Fibroblast of the conjunctiva (primary cell): ENCODE measurements around the gene LSM7.

Experiments
- DNase-seq: peaks from one replicate; pipeline ENCODE4 v3.0.0-alpha.2; 2010; ENCODE audit warnings: low read depth

LSM7 gene

DNA sequence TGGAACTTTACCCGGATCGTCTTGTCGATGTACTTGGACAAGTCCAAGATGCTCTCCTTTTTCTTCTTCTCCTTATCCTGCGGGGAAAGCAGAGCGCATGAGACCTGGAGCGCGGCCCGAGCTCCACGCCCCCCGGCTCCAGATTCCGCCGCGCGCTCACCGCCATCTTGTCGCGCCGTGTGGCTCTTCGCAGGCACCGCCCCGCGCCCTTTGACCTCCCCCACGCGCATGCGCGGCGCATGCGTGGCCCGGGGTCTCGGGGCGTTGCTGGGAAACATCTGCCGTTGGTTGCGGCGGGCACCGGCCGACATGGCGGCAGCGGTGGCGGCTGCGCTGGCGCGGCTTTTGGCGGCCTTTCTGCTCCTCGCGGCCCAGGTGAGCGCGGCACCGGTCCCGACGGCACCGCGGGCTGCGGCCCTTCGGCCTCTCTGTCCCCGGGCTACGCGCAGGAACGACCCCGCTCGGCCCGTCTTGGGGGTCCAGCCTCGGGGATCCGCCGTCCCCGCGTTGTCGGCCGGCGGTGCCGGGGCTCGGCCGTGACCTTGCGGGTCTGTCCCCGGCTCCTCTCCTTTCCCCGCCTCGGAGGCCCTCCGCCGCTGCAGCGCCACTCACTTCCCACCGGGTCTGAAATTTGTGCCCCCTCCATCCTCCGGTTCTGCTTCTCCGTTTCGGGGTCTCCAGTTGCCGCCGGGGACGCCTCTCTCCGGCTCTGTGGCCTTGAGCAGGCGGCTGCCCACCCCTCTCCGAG, at the start of gene LSM7, which contains the start of gene SPPL2B:
Gene LSM7 (minus strand): TSS at position 186 of the 748 bp plus-strand sequence. CDS start 20 bp downstream, at position 166.
Gene SPPL2B (plus strand): TSS at position 284 of the 748 bp plus-strand sequence. CDS start 26 bp downstream, at position 310.
- DNase-seq: peak; percentile 76

DNA sequence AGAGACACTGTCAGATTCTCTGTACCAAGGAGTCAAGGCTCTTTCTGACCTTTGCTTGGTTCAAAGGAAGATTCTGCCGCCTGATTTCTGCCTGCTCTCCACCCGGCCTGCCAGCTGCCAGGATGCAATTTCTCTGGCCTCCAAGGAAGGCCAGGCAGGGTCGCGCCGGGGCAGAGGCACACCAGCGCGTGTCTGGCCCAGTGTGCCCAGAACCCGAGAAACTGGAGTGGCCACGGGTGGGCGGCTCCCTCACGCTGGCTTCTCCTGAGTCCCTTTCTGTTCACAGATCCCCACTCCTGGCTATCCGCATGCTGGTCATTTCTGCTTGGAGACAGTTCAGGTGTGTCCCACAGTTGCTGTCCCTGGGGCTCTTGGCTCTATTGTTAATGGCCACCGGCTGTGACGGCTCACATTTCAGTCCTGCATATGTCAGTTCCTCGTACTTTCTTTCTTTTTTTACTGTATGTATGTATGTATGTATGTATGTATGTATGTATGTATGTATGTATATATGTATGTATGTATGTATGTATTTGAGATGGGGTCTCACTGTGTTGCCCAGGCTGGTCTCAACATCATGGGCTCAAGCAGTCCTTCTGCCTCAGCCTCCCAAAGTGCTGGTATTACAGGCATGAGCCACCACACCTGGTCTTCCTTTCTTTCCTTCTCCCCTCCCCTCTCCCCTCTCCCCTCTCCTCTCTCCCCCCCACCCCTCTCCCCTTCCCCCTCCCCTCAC, 48.6 kb upstream of the LSM7 start:
- DNase-seq: no peak

GRCh38 chr19:2375353-2376121, 47.2 kb upstream of the LSM7 start:
- DNase-seq: no peak

DNA sequence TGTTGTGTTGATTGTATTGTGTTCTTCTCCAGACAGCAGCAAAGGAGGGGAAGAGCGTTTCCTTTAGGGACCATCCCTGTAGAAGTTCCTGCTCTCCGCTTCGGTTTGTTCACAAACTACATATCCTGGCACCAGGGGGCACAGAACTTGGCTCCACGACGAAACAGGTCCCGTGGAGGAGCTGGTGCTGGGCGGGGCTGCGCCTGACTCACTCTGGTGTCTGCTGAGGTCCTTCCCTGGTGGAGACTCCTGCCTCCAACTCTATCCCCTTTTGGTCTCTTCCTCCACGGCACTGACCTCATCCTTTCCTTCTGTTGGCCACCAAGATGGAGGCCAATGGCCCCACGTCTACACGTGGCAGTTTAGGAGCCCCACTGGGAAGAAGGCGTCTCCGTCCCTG, 46.4 kb upstream of the LSM7 start:
- DNase-seq: no peak

- no peak for DNase-seq
Observed at GRCh38 chr19:2372076-2372612, 43.8 kb upstream of the LSM7 start.

GRCh38 chr19:2371656-2372055, 43.3 kb upstream of the LSM7 start:
- no peak for DNase-seq

GRCh38 chr19:2365201-2365970, 37.0 kb upstream of the LSM7 start:
- DNase-seq: no peak

DNA sequence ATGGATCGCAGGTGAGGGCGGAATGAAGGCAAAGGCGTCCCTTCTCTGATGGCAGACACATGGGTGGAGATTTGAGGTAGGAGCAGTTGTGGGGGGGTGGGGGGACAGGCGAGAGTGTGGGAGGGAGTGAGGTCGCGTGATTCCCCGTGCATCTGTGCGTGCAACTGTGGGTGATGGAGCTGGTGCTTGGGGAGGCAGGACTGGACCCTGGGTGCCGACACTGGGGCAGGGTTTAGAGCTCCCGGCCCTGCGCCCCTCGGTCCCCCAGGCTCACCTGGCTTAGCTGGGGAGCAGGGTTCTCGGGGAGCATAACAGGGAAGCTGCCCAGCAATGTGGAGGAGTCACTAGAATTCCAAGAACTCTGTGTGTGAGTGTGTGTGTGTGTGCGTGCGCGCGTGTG, 35.0 kb upstream of the LSM7 start:
- no peak for DNase-seq

DNA sequence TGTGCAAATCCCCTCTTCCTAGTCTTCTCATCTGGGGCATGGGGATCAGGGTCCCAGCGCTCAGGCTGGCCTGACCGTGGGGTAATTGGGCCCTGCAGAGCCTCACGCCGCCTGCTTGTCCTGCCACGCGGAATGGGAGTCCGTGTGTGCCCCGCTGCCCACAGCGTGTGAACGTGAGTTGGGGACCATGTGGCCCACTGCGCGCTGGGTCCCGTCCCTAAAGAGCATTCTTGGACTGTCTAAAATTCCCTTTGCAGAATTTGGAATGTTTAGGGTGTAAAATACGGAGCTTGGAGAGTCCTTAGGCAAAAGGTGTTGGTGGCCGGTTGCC, 34.5 kb upstream of the LSM7 start:
- no peak for DNase-seq

DNA sequence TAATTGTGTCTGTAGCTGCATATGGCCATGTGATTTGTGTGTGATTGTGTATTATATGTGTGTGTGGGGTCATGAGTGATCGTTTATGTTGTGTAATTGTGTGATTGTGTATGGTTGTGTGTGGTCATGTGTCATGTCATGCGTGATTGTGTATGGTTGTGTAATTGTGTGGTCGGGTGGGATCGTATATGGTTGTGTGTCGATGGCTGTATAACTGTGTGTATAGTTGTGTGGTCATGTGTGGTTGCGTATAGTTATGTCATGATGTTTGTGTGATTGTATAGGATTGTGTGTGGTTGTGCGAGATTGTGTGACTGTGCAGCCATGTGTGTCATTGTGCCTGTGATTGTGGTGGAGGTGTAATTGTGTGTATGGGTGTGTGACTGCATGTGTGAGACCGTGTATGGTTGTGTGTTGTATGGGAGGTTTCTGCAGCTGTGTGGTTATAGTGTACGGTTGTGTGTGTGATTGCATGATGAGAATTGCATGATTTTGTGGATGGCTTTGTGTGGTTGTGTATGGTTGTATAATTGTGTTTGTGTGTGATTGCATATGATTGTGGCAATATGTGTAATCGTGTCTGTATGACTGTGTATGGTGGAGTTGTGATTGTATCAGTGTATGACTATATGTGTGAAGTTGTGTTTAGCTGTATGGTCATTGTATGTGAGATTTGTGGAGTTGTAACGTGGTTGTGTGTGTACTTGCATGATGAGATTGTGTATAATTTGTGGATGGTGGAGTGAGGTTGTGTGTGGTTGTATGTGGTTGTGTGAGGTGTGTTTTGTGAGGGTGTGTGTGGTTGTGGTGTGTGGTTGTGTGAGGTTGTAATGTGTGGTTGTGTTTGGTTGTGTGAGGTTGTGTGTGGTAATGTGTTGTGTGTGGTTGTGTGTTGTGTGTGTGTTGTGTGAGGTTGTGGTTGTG, 33.9 kb upstream of the LSM7 start:
- DNase-seq: no peak

GRCh38 chr19:2361246-2362045, 33.1 kb upstream of the LSM7 start:
- no peak for DNase-seq

DNA sequence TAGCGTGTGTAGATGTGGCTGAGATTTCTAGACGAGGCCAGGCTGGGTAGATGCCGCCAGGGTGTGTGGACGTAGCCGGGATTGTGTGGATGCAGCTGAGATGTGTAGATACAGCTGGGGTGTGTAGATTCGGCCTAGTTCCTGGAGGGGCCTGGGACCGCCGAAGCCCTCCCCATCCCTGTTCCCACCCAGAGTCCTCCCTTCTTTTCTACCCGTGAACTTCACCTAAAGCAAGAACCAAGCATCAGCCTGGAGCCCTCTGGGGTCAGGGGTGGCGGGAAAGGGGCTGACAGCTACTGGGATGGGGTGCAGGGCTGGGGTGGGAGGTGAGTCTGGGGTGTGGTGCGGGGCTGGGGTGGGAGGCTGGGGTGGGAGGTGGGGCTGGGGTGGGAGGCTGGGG, 32.4 kb upstream of the LSM7 start:
- no peak for DNase-seq

GRCh38 chr19:2359992-2360685, 31.8 kb upstream of the LSM7 start, which contains the start of gene TMPRSS9:
TSS of gene TMPRSS9 (plus strand) at chr19:2360265. CDS start at chr19:2389786, 29,521 bp downstream.
- no peak for DNase-seq

GRCh38 chr19:2358548-2359173, 30.3 kb upstream of the LSM7 start:
- no peak for DNase-seq

GRCh38 chr19:2357279-2358206, 29.2 kb upstream of the LSM7 start:
- no peak for DNase-seq

DNA sequence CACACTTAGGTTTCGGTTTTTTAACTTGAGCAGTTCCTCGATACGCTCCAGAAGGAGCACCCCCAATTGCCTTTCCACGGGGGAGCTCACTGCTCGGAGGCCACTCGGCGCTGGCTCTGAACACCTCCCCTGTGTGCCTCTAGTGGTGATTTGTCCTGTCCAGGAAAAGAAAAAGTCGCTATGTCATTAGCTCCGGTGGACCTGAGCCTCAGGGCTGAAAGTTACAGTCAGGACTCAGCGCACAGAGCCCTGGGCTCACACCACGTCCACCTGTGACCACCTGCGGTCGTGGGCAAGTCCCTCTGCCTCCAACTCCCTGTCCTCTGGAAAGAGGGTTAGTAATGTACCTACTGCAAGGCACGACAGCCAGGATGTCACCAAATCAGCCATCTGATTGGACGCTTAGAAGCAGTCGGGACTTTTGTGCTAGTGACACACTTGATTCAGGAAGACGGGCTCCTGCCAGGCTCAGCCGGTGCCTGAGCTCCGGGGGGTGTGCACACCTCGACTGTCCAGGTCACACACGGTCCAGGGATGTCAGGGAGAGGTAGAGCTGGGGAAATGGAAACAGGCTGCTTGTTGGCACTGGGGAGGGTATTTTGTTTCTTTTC, 27.8 kb upstream of the LSM7 start:
- no peak for DNase-seq
